Peyer's patch (tissue), 4 donors: ENCODE measurements around the gene FAF2. TPM values are rescaled to one million over a fixed set of nuclear protein-coding genes. Genes with fewer than 3 reads are reported as not detected.

ENCODE experiments used
- DNase-seq, 3 donors: peaks; one replicate each; pipeline ENCODE4 v3.0.0-alpha.2; 2017 to 2019
- H3K27ac ChIP-seq, 4 donors: fragments of 200-600 bp; sonication (generic); one replicate each; pipeline ENCODE4 v1.5.1; 2016 to 2019
- H3K27me3 ChIP-seq, 2 donors: fragments of 200-600 bp; sonication (generic); one replicate each; pipeline ENCODE4 v1.5.1; 2019
- H3K36me3 ChIP-seq, 3 donors: fragments of 200-600 bp; sonication (generic); one replicate each; pipeline ENCODE4 v1.5.1; 2016 to 2019
- H3K4me1 ChIP-seq, 4 donors: fragments of 200-600 bp; sonication (generic); one replicate each; pipeline ENCODE4 v1.5.1; 2016 to 2019
- H3K4me3 ChIP-seq, 4 donors: fragments of 200-600 bp; sonication (generic); 1 replicate in 3 of 4; 2 replicates in 1 of 4; pipeline ENCODE4 v1.5.1; 2016 to 2019; ENCODE audit warnings: mild to moderate bottlenecking in 1 of 4
- H3K9me3 ChIP-seq, 4 donors: fragments of 200-600 bp; sonication (generic); one replicate each; pipeline ENCODE4 v1.5.1; 2016 to 2019; ENCODE audit warnings: mild to moderate bottlenecking in 1 of 4
- POLR2A ChIP-seq, 2 donors: fragments of 450-650 bp; IDR thresholded peaks; one replicate each; pipeline ENCODE4 v1.5.1; 2017; ENCODE audit warnings: antibody characterized with exemption in 2 of 2, mild to moderate bottlenecking in 2 of 2, moderate library complexity in 2 of 2
- total RNA-seq, 4 donors: library from RNA; depleted of rRNA; stranded (reverse); fragments of >200 nt; gene quantifications; one replicate each; pipeline ENCODE4 v1.1.0, GENCODE V29; 2016
- TF ChIP-seq, protein P1 (sequence below), 6 experiments: fragments of 450-650 bp in 4 of 6; fragments of 200-600 bp in 2 of 6; sonication (generic) in 1 of 6; IDR thresholded peaks; one replicate each; pipeline ENCODE4 v1.5.1; 2017 to 2019; ENCODE audit warnings: antibody characterized with exemption in 6 of 6, mild to moderate bottlenecking in 3 of 6, moderate library complexity in 1 of 6

Gene FAF2
- total RNA-seq, 4 donors from 2014 or later, result 18.2 to 41.5 (median 32.4) TPM

DNA sequence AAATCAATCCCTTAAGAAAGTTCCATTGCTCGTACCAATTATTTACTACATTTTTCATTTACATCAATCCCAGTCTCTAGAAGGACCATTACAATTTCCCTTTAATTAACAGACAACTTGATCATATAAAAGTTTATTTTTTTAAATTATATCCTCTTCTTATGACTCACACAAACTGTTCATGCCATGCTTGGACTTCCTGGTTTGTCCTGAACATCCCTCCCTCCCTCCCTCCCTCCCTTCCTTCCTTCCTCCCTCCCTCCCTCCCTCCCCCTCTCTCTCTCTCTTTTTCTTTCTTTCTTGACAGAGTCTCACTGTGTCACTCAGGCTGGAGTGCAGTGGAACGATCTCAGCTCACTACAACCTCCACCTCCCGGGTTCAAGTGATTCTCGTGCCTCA is 20.2 kb upstream of the FAF2 start:
- Histone ChIP-seq H3K36me3 (no peaks in the 10 kb centered on the region), H3K27me3 (no peaks in the 10 kb centered on the region), H3K27ac (peak overlapping the region in 2 of 4 donors; percentile 59 to 68), H3K9me3 (no peaks in the 10 kb centered on the region), H3K4me1 (peaks cover 0 to 9% (median 0%) of the 10 kb centered on the region in 4 donors), H3K4me3 (peak overlapping the region in 1 of 4 donors; percentile 14)
- DNase-seq, result peak in 1 of 3 donors; percentile 50
- TF ChIP-seq POLR2A (IDR thresholded peaks at IDR 0.05), result no peak
- TF ChIP-seq, protein P1, sequence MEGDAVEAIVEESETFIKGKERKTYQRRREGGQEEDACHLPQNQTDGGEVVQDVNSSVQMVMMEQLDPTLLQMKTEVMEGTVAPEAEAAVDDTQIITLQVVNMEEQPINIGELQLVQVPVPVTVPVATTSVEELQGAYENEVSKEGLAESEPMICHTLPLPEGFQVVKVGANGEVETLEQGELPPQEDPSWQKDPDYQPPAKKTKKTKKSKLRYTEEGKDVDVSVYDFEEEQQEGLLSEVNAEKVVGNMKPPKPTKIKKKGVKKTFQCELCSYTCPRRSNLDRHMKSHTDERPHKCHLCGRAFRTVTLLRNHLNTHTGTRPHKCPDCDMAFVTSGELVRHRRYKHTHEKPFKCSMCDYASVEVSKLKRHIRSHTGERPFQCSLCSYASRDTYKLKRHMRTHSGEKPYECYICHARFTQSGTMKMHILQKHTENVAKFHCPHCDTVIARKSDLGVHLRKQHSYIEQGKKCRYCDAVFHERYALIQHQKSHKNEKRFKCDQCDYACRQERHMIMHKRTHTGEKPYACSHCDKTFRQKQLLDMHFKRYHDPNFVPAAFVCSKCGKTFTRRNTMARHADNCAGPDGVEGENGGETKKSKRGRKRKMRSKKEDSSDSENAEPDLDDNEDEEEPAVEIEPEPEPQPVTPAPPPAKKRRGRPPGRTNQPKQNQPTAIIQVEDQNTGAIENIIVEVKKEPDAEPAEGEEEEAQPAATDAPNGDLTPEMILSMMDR (IDR thresholded peaks at IDR 0.05), result no peak

DNA sequence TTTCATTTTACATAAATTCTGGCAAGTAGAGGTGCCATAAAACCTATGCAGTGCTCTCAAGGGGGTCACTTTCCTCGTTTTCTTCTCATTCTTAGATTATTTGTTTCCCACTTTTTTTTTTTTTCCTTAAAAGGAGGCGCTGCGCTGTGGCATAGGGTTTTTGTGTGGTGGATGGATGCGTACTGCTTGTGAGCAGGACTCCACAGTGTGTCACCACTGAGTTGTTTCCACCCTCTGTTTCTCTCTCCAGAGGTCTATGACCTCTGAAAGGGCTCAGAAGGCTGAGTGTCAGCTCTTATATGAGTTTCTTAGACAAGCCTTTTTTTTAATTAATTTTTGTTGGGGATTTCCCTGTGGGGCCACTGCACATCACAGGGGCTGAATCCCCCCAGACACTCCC is 18.2 kb upstream of the FAF2 start:
- Histone ChIP-seq H3K4me3 (no peak overlapping the region), H3K27me3 (no peaks in the 10 kb centered on the region), H3K4me1 (peaks cover 0 to 9% (median 0%) of the 10 kb centered on the region in 4 donors), H3K36me3 (no peaks in the 10 kb centered on the region), H3K9me3 (no peaks in the 10 kb centered on the region), H3K27ac (no peak overlapping the region)
- no peak for DNase-seq
- TF ChIP-seq, protein P1 (IDR thresholded peaks at IDR 0.05), result no peak
- no peak for TF ChIP-seq POLR2A (IDR thresholded peaks at IDR 0.05)

DNA sequence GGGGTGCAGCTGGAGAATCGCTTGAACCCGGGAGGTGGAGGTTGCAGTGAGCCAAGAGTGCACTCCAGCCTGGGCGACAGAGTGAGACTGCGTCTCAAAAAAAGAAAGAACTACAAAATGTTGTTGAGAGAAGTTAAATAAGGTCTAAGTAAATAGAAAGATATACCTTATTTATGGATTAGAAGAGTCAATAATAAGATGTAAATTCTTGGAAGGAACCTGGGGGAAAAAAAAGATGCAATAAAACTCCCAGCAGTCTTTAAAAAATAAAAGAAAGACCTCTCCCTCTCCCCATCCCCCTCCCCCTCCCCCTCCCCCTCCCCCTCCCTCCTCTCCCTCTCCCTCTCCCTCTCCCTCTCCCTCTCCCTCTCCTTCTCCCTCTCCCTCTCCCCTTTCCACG is 15.5 kb upstream of the FAF2 start:
- H3K27ac ChIP-seq, result no peak overlapping the region
- TF ChIP-seq POLR2A (IDR thresholded peaks at IDR 0.05), result no peak
- TF ChIP-seq, protein P1 (IDR thresholded peaks at IDR 0.05), result no peak
- no peaks in the 10 kb centered on the region for H3K27me3 ChIP-seq
- no peak for DNase-seq
- H3K36me3 ChIP-seq, result no peaks in the 10 kb centered on the region
- H3K4me1 ChIP-seq, result peaks cover 0 to 8% (median 0%) of the 10 kb centered on the region in 4 donors
- no peaks in the 10 kb centered on the region for H3K9me3 ChIP-seq
- H3K4me3 ChIP-seq, result no peak overlapping the region

DNA sequence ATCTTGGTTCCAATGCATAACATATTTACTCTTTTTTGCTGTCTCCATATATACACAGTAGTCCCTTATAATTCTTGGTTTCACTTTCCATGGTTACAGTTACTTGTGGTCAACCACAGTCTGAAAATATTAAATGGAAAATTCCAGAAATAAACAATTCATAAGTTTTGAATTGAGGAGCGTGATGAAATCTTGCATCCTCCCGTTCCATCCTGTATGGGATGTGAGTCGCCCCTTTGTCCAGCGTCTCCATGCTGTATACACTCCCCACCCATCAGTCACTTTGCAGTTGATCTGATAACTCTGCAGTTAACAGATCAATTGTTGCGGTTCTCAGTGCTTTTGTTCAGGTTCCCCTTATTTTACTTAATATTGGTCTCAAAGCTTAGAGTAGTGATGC is 11.5 kb upstream of the FAF2 start:
- Histone ChIP-seq H3K4me1 (peaks cover 0 to 8% (median 0%) of the 10 kb centered on the region in 4 donors), H3K36me3 (no peaks in the 10 kb centered on the region), H3K4me3 (peak overlapping the region in 1 of 4 donors; percentile 9), H3K27me3 (no peaks in the 10 kb centered on the region), H3K9me3 (no peaks in the 10 kb centered on the region), H3K27ac (no peak overlapping the region)
- no peak for TF ChIP-seq POLR2A (IDR thresholded peaks at IDR 0.05)
- TF ChIP-seq, protein P1 (IDR thresholded peaks at IDR 0.05), result no peak
- DNase-seq, result no peak

DNA sequence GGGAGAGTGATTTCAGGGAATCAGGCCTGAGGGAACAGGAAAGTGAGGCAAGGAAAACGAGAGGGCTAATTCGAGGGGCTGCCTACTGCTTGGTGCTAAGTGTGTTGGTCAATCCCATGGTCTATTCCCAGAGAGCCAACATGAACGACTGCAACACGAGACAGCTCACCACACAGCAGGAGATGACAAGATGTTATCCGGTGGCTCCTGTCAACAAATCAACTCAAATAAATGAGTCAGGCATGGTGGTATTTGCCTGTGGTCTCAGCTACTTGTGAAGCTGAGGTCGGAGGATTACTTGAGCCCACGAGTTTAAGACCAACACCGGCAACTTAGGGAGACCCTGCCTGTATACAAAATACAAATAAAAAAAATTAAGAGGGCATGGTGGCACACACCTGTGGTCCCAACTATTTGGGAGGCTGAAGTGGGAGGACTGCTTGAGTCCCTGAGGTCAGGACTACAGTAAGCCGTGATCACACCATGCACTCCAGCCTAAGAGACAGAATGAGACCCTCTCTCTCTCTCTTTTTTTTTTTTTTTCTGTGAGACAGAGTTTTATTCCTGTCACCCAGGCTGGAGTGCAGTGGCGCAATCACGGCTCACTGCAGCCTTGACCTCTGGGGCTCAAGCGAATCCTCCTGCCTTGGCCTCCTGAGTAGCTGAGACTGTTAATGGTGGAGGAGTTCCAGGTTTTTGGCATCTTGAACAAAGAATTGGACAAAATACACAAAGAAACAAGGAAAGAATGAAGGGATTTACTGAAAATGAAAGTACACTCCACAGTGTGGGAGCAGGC is 9.0 kb upstream of the FAF2 start:
- TF ChIP-seq, protein P1 (IDR thresholded peaks at IDR 0.05), result no peak
- TF ChIP-seq POLR2A (IDR thresholded peaks at IDR 0.05), result no peak
- no peaks in the 10 kb centered on the region for H3K27me3 ChIP-seq
- no peak for DNase-seq

More for the DNA sequence above, 9.0 kb upstream of the FAF2 start:
- Histone ChIP-seq H3K36me3 (no peaks in the 10 kb centered on the region), H3K4me1 (peaks cover 0 to 8% (median 0%) of the 10 kb centered on the region in 4 donors), H3K27ac (no peak overlapping the region), H3K9me3 (no peaks in the 10 kb centered on the region), H3K4me3 (no peak overlapping the region)
